ENCODE data around the gene NSF.

NSF gene

DNA sequence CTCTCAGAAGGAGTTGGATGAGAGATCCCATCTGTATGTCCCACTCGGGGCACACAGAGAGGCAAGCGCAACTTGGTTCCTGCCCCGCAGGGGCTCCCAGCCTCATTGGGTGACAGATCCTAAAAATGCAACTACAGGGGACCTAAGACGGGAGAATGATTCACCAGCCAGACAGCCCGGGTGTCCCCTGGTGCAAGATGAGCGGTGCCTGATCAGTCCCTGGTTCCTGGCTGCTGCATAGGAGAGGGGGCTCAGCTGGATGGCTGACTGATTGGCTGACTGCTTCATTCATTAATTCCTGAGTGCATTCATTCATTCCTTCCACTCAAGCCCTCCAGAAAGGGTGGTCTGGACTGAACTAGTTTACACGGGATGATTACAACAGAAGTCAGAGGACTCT is 206.1 kb downstream of the NSF start:
- TF ChIP-seq, protein P1, sequence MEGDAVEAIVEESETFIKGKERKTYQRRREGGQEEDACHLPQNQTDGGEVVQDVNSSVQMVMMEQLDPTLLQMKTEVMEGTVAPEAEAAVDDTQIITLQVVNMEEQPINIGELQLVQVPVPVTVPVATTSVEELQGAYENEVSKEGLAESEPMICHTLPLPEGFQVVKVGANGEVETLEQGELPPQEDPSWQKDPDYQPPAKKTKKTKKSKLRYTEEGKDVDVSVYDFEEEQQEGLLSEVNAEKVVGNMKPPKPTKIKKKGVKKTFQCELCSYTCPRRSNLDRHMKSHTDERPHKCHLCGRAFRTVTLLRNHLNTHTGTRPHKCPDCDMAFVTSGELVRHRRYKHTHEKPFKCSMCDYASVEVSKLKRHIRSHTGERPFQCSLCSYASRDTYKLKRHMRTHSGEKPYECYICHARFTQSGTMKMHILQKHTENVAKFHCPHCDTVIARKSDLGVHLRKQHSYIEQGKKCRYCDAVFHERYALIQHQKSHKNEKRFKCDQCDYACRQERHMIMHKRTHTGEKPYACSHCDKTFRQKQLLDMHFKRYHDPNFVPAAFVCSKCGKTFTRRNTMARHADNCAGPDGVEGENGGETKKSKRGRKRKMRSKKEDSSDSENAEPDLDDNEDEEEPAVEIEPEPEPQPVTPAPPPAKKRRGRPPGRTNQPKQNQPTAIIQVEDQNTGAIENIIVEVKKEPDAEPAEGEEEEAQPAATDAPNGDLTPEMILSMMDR (IDR thresholded peaks at IDR 0.05; ENCODE audit: borderline replicate concordance, control extremely low read depth, extremely low read depth, insufficient read depth, missing control alignments) = no peak
- DNase-seq (ENCODE audit: low spot score) = no peak
- in situ Hi-C loops (cut with MboI; ENCODE audit: low sequenced_read_pairs, unreplicated experiment) = loop anchor here (25.0 kb wide), 2 partner anchors 91 to 191 kb away; partner anchors contain the start of gene RPRML

DNA sequence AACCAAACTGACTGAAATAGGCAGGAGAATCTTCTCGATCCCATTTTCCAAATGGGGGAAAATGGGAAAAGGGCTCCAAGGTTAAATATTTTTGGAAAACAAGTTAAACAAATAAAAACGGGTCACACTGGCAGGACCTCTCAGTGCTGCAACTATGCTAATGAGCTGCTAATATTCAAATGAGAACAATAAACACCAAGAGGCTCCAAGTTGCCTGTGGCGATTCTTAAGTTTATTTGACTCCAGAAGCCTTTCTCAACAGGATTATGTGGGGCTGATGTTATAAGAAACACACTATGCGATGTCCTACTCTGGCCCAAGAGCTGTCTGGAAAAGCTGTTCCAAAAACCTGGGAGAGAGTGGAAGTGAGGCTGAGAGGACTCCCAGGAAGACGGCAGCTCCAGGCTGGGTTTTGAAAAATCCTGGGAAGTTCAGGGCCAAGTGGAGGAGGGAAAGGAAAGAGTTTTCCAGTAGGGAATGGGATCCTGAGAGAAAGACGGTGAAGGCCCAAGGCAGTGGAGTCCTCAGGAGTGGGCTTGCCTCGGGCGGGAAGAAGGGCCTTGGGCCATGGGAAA is 206.6 kb downstream of the NSF start:
- TF ChIP-seq, protein P1 (IDR thresholded peaks at IDR 0.05; ENCODE audit: borderline replicate concordance, control extremely low read depth, extremely low read depth, insufficient read depth, missing control alignments) = no peak
- no peak for DNase-seq (ENCODE audit: low spot score)
- in situ Hi-C loops (cut with MboI; ENCODE audit: low sequenced_read_pairs, unreplicated experiment) = loop anchor here (25.0 kb wide), 2 partner anchors 90 to 190 kb away; partner anchors contain the start of gene RPRML

DNA sequence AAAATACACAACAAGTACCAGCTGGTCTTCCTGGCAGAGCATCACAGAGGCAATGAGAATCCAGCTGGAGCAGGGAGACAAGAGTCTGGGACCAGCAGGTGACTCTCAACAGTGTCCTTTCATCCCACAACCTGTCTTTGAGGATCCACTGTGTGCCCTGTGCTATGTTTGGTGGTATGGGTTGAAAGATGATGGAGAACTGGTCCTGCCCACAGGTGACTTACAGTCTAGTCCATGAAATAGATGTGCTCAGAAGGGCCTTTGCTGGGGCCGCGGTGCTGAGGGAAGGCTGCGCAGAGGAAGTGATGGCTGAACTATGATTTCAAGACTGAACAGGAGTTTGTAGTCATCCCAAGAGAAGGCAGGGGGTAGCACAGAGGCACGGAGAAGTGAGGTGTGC is 210.1 kb downstream of the NSF start:
- in situ Hi-C loops (cut with MboI; ENCODE audit: low sequenced_read_pairs, unreplicated experiment) = loop anchor here (10.0 kb wide), 1 partner anchor 56 kb away; no protein-coding TSS in a partner anchor
- no peak for DNase-seq (ENCODE audit: low spot score)
- TF ChIP-seq, protein P1 (IDR thresholded peaks at IDR 0.05; ENCODE audit: borderline replicate concordance, control extremely low read depth, extremely low read depth, insufficient read depth, missing control alignments) = no peak

DNA sequence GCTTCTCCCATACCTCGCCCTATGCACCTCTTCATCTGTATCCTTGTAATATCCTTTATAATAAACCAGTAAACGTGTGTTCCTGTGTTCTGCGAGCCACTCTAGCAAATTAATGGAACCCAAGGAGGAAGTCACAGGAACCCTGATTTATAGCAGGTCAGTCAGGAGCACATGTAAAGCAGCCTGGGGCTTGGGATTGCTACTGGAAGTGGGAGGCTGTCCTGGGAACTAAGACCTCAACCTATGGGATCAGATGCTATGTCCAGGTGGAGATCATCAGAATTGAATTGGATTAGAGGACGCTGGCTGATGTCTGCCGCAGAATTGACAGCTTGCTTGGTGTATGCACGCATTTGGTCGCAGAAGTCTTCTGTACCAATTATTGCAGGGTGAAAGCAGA is 212.3 kb downstream of the NSF start:
- in situ Hi-C loops (cut with MboI; ENCODE audit: low sequenced_read_pairs, unreplicated experiment) = loop anchor here (10.0 kb wide), 1 partner anchor 58 kb away; no protein-coding TSS in a partner anchor
- TF ChIP-seq, protein P1 (IDR thresholded peaks at IDR 0.05; ENCODE audit: borderline replicate concordance, control extremely low read depth, extremely low read depth, insufficient read depth, missing control alignments) = no peak
- no peak for DNase-seq (ENCODE audit: low spot score)

DNA sequence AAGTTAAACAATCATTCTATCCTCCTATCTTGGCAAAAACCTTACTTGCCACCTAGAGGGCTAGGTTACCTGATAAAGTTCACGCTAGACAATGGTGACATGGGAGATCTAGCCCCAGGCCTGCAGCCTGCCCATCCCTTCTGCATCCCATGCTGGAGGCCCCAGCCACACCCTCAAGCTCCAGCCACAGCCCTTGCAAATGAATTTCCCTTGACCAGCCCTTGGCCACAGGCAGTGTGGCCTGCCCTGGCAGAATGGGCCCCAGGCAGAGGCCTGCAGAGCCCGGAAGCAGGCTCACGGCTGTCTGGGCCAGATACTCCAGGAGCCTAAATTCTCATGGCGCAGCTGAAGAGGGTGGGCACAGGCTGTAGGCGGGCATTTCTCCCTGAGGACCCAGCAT is 213.1 kb downstream of the NSF start:
- in situ Hi-C loops (cut with MboI; ENCODE audit: low sequenced_read_pairs, unreplicated experiment) = loop anchor here (10.0 kb wide), 1 partner anchor 59 kb away; no protein-coding TSS in a partner anchor
- no peak for DNase-seq (ENCODE audit: low spot score)
- TF ChIP-seq, protein P1 (IDR thresholded peaks at IDR 0.05; ENCODE audit: borderline replicate concordance, control extremely low read depth, extremely low read depth, insufficient read depth, missing control alignments) = no peak

DNA sequence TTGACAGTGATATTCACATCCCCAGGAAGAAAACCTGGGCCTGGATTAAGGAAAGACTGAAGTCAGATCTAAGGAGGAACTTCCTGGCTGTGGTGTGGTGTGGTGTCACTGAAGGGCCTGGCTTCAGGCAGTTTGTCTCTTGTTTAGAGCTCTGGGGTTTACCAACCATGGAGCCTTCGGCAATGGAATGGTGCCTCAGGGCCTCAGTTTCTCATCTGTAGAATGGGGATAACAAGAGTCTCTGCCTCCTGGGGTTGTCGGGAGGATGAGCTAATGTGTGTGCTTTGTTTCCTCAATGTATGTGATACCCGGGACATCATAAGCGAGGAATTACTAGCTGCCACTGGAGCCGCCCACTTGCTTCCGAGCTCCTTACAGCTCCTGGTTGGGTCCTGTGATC is 215.3 kb downstream of the NSF start:
- DNase-seq (ENCODE audit: low spot score) = no peak
- TF ChIP-seq, protein P1 (IDR thresholded peaks at IDR 0.05; ENCODE audit: borderline replicate concordance, control extremely low read depth, extremely low read depth, insufficient read depth, missing control alignments) = no peak
- in situ Hi-C loops (cut with MboI; ENCODE audit: low sequenced_read_pairs, unreplicated experiment) = loop anchor here (10.0 kb wide), 1 partner anchor 61 kb away; no protein-coding TSS in a partner anchor

Measured in GM13976 (cell line).